Measurements from ENCODE around the gene KLF9.

The KLF9 gene

DNA sequence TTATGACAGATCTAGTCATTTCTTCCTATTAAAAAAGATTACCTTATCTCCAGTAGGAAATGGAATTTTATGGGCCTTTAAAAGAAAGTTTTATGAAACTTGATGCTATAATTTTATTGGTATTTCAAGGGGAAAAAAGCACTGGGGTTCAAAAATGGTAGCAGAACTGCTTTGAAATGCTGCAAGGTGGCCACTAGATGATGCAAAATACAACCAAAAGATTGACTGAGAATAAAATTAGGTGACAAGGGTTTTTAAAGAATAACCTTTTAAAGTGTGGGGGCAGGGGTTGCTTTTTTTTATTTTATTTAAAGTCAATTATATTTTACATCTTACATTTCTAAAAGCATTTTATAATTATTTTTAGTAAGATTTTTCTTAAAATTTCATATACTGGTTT, 61.7 kb downstream of the KLF9 start:
- DNase-seq = peak; percentile 5

DNA sequence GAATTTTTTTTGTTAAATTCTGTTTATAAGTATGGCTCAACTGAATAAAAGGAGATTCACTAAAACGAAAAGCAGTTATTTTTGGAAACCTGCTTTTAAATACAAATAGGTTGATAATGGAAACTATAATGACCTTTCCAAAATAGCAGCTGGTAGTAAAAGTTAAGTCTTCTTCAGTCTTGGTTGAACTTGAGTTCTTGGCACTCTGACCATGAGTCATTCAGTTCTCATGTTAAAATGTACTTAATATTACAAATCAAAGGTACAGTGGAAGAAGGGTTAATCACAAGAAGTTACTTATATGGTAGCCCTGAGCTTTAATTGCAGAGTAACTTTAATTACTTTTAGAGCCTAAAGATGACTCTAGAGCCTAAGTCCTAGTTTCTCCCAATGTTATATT, 62.1 kb downstream of the KLF9 start:
- DNase-seq = no peak

DNA sequence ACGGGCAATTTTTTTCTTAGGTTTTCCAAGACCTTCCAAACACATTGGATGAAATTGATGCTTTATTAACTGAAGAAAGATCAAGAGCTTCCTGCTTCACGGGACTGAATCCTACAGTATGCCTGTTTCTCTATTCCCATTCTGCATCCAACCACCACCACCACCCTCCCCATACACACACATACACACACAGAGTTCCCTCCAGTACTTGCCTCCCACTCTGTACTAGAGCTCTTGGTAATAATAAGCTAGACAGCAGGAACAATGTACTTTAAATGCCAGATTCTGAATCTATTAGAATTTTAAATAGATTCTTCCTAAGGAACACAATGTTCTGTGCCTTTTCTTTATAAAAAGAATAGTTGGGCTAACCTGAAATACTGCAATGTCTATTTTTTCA, 67.4 kb downstream of the KLF9 start:
- no peak for DNase-seq

DNA sequence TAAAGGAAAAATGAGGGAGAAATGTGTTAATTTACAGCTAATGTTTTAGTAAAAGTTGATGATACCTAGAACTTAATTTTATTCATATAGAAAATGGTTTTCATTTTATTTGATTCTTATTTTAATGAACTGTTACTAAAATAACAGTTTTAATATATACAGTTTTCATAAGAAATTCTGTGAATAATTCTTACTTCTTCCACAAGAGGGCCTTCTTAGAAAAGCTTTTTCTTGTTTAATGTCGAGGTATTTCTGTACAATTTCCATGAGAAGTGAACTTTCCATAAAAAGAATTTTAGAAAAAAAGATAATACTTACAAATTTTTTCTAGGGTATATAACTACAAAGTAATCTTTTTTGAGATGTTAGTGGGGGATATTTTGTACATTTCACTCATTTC, 73.9 kb downstream of the KLF9 start:
- DNase-seq = peak; percentile 20
